HG03139 (cell line): ENCODE data around the gene SYNPO2L.

Experiments used
- ATAC-seq: cut with Tn5 transposase; IDR thresholded peaks from one replicate; pipeline ENCODE4 v1.9.1; 2021; ENCODE audit not compliant: unreplicated experiment

The SYNPO2L gene

DNA sequence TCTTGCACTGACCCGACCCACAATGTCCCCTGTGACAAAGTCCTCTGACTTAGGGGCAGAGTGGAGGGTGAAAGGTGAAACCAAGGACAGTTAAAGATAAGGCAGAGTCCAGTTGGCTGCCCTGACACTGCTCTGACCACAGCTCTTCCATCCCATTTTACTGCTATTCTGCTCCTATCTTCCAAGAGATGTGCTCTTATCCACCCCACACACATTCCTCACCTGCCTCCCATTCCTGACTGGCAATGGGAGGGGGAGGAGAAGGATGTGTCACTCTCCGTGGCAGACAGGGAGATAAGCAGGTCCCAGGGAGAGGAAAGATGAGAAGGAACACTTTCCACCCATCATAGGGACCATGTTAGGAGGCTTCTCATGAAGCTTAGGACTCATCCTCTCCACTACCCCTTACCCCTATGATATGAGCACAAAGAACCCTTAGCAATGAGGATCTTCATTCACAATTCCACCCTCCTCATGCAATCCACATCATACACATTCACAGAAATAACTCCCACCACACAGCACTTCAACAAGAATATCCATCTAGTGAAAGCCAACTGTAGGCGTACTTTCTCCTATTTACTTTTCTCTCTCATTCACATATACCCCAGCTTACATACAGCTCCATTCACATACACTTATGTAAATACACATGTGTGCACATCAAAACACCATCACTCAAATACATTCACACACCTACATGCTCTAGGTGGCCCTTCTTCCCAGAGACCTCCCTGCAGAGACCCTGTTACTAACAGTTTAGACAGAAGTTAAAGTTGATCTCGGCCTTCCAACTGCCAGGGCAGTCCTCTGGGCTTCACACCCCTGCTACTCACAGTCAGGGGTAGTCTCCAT lies 6.6 kb downstream of the SYNPO2L start:
- ATAC-seq, result no peak

DNA sequence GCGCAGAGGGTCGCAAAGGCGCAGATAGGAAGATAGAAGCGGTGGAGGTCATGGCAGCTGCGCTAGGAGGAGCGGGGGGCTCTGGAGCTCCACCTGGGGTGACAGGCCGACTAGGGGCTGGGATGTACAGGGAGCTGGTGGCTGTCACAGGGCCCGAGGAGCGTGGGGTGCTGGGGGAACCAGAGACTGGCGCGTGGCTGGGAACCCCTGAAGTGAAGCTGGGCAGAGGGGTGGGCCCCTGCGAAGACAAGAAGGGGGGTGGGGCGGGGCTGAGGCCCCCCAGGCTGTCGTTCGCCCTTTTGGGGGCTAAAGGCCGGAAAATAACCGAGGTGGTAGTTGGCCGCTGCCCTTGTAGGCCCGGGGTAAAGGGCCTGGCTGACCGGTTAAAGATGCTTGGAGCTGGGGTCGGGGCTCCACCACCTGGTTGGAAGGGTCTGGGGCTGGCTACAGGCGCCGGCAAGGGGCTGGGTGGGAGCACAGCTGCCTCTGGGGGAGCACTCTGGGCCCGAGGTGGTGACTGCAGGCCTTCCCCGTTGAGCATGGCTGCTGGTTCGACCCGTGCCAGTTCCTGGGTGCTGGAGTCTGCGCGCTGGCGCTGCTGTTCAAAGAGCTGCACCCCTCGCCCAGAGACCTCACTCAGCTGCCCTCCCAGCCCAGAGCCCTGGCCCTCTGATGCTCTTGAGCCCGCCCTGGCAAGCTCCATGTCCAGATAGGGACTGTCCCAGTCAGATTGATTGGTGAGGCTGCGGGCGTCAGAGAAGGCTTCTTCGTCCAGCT lies 7.8 kb downstream of the SYNPO2L start:
- ATAC-seq, result no peak

DNA sequence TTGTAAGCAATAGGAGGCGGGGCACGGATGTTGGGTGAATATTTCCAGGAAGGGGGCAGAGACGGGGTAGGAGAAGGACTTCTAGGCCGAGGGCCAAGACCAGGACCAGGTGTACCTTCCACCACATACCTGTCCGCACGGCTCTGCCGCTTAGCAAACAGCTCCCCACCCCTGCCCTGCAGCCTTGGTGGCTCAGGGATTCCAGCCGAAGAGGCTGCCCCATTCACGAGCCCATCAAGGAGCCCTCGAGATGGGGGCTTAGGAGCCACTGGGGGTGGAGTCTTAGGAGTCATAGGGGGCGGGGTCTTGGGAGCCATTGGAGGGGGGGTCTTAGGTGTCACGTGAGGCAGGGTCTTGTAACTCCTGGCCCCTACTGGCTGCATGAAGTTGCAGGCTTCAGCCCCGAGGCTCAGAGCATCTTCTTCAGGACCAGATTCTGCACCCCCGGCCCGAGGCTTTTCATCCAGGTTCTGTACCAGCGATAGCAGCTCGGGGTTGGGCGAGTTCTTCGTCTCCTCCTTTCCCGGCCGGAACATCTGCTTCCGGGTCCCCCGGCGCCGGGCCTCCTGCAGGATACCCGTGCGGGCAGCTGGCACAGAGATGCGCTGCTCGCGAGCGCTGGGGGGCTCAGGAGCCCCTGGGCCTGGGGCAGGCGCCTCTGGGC lies 8.5 kb downstream of the SYNPO2L start:
- no peak for ATAC-seq

DNA sequence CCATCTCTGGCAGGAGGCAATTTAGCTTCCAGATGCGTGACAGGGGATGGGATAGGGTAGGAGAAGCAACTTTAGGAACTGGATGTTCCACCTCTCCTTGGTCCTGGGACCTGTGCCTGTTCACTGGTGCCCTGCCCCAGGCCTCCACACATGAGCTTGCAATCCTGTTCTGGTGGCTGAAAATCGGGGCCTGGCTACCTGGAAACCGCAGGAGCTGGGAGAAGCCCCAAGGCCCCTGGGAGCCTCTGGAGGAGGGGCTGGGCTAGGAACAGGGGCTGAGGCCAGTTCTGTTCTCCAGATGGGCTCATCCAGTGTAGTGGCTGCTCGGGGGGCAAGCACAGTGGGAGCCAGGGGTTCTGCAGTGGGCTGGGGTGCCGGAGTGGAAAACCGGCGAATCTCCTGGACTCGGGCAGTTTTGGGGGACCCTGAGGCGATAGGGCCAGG lies 9.2 kb downstream of the SYNPO2L start:
- ATAC-seq, result no peak

DNA sequence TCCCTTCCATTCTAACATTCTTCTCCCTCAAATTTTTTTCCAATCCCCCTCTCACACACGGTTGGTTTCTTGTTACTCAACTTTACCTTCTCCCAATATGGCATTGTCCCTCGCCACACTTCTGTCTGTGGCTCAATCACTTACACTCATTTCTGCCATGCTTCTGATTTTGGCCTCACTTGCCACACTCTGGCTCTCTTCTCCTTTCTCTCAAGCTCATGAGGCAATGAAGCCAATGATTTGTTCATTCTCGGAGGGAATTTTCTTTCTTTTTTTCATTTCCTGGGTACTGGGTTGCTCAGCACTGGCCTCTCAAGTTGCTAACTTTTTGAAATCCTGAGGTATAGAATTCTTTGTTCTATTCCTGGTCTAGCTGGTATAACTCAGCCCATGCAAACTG lies 10.6 kb downstream of the SYNPO2L start:
- no peak for ATAC-seq

DNA sequence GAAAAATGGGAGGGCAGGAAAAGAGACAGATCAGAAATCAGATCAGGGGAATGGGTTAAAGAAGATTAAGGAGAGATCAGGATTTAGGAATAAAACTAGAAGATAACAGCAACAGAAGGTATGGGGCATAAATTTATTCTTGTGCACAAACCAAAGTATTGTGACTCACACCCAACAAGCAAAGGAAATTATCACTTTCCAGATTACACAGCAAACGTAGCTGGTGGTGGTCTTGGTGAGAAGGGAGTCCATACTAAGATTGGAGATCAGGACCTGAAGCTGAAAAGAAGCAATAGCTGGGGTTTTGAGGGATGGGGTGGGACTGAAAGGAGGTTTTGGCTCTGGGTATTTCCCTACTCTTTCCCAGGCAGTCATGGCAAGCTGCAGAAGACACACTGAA lies 11.1 kb downstream of the SYNPO2L start:
- ATAC-seq, result no peak

DNA sequence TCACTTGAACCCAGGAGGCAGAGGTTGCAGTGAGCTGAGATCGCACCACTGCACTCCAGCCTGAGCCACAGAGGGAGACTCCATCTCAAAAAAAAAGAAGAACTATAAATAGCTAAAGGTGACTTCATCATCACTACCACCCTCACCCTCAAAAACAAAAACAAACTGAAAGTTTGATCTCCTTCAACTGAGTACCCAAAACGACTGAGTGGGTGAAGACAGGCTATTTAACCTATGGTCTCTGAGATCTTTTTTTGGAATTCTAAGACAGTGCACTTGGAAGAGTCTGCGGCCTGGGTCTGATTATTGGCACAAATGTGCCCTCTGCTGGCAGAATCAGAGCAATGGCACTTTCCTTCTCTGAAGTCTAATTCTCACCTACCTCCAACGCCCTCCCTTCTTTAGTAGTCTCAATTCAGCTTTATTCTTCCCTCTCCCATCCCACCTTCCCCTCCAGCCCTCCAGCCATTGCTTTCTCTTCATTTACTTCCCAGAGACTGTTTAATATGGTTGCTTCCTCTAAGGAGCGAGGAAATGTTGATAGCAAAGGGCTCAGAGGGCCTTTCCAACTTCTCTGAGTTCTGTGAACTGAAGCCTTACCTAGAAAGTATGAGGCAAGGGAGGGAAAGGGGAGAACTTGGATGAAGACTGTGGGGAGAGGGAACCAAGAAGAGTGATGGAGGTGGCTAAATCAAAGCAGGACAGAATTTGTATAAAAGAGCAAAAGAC lies 11.7 kb downstream of the SYNPO2L start:
- ATAC-seq, result no peak

DNA sequence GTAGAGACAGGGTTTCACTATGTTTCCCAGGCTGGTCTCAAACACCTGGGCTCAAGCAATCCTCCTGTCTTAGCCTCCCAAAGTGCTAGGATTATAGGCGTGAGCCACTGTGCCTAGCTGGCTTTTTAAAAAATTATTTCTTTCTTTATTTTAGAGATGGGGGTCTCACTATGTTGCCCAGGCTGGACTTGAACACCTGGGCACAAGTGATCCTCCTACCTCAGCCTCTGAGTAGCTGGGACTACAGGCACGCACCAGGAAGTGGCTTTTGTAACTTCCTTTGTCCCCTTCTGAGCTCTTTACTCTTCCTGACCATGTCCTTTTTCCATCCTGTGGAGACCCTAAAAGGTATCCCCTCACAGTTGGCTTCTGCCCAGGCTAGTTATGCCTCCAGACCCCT lies 12.5 kb downstream of the SYNPO2L start:
- ATAC-seq, result no peak

DNA sequence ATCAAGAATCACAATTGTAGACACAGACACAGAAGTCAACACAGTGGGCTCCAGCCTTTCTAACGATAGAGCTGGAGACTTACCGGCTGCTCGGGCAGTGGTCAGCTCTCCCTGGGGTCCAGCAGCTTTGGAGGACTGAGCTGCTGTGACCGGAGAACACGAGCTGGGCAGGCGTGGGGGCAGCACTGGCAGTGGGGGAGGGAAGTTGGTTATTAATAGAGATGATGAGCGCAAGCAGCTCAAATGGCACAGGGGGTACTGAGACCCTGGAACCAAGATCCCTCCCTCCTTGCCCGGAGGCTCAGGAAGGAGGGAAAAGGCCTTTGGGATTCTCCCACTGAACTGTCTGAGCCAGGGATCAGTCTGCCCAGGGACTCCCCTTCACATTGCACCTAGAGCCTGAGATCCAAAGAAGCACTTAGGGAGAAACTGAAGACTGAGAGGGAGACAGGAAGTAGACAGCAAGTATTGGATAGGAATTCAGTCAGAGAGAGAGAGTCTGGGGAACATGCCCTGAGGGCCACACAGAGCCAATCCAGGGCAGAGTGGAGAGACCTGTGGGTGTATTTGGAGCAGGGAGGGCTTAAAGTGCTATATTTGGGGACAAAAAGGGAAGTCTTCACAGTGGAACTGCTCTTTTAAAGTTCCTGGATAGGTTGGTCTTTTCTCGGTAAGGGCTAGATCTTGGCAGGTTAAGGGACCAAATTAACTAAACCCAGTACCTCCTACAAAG lies 14.3 kb downstream of the SYNPO2L start, which contains the start of gene MYOZ1:
Gene MYOZ1, minus strand, starts transcription at position 147 of the 733 bp plus-strand sequence. CDS start 1,457 bp downstream, outside the sequence.
- no peak for ATAC-seq

DNA sequence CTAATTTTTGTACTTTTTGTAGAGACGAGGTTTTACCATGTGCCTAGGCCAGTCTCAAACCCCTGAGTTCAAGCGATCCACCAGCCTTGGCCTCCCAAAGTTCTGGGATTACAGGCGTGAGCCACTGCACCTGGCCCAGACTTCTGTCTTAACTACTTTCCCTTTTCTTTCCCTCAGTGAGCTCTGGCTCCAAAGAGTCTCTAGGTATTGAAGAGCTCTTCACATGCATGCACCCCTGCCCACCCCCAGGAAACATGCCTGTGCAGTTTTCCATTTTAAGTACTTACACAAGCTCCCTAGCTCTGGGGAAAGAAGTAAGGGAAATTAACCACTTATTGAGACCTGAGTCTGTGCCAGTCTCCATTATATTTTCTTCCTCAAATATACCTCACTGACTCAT lies 16.5 kb downstream of the SYNPO2L start:
- no peak for ATAC-seq

DNA sequence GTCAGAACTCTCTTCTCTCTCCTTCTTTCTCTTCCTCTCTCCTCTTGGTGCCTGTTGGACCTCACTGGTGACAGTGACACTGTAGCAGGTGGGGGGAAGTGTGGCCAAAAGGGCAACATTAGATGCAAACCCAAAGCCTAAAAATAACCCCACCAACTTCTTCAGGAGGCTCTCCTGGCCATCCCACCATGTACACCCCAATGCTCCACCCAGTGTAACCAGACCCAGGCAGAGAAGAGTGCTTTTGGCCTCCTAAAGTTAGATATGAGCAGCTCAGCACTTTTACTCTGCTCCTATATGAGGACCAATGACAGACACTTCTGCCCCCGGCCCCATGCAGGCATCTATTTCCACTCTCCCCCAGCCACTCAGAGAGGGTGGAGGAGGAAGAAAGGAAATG lies 20.0 kb downstream of the SYNPO2L start:
- no peak for ATAC-seq

DNA sequence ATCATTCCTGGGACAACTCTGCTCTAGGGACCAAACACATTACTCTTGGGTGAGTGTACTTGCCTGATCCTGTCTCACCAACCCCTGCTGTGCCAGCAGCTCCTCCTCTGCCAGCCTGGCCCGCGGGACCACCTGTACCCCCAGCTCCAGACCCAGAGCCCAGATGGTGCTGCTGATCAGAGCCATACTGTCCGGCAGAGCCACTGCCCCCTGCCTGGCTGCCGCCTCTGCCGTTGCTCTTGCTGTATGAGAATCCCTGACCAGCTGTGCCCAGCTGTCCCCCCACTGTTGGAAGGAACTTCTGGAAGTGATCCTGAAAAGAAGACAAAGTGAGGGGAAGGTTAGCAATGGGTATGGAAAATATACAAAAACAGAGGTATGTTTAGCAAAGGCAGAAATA lies 21.4 kb downstream of the SYNPO2L start:
- ATAC-seq, result no peak

DNA sequence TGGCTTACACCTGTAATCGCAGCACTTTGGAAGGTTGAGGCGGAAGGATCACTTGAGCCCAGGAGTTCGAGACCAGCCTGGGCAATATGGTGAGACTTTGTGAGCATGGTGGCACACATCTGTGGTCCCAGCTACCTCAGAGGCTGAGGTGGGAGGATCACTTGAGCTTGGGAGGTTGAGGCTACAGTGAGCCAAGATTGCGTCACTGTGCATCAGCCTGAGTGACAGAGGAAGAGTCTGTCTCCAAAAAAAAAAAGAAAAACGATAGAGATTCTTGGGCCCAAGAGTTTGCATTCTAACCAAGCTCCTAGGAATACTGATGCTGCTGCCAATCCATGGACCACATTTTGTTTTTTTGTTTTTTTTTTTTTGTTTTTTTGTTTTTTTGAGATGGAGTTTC lies 26.7 kb downstream of the SYNPO2L start:
- no peak for ATAC-seq

DNA sequence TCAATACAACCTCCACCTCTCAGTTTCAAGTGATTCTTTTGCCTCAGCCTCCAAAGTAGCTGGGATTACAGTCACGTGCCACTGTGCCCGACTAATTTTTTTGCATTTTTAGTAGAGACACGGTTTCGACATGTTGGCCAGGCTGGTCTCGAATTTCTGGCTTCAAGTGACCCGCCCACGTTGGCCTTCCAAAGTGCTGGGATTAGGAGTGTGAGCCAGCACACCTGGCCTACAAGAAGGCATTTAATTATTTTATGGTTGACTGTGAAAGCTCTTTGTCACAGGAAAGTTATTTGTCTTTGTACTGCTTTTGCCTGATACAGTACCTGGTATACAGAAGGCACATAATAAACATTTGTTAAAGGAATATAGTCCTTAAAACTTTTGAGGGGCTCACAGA lies 27.4 kb downstream of the SYNPO2L start:
- ATAC-seq, result no peak

DNA sequence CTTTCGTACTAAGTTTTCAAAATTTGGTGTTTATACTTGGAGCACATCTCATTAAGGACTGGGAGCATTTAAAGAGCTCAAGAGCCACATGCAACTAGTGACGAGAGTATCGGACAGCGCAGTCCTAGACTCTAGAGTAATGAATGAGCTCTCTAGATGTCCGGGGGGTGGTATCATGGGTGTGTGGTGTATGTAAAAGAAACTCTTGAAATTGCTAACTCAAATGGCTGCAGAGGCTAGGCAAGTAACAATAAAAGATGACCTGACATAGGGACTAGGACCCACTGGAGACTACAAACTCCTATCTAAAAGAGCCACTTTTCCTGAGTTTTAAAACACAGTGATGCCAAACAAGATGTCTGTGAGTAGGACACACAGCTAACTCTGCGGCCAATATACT lies 28.5 kb downstream of the SYNPO2L start:
- no peak for ATAC-seq

DNA sequence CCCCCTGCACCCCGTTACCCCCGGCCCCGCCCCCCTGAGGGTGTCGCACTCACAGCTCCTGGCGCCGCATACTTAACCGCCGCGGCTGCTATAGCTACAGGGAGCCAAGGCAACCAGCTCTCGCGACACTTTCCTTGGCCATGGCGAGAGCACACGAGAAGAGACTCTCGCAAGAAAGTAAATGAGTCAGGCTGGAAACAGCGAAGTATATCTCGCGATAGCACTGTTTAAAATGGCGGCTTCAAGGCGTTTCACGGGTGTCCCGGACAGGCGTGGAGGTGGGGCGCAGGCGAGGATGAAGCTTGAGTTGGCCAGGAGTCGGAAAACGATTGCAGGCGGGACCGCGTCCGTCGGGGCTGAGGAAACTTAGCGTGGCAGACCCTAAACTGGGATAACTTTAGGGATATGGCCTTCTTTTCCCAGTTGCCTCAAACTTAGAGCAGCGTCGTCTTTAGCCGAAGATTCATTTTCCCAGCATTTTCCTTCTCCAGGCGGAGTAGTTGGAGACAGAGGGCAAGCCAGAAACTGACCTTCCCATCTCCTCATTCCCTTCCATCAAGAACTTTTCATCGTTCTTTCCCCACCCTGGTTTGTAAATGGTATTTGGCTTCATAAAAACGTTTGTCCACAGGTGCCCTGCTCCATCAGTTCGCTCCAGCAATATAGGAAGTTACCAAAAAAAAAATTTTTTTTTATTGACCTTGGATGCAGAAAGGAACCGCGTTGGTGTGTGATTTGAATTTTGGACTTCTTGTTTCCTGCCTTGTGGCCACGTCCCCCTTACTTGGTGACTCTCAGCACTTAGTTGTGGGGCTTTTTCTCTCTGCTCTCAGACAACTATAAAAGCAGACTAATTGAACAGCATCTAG lies 29.7 kb downstream of the SYNPO2L start:
- ATAC-seq, result peak; percentile 97

DNA sequence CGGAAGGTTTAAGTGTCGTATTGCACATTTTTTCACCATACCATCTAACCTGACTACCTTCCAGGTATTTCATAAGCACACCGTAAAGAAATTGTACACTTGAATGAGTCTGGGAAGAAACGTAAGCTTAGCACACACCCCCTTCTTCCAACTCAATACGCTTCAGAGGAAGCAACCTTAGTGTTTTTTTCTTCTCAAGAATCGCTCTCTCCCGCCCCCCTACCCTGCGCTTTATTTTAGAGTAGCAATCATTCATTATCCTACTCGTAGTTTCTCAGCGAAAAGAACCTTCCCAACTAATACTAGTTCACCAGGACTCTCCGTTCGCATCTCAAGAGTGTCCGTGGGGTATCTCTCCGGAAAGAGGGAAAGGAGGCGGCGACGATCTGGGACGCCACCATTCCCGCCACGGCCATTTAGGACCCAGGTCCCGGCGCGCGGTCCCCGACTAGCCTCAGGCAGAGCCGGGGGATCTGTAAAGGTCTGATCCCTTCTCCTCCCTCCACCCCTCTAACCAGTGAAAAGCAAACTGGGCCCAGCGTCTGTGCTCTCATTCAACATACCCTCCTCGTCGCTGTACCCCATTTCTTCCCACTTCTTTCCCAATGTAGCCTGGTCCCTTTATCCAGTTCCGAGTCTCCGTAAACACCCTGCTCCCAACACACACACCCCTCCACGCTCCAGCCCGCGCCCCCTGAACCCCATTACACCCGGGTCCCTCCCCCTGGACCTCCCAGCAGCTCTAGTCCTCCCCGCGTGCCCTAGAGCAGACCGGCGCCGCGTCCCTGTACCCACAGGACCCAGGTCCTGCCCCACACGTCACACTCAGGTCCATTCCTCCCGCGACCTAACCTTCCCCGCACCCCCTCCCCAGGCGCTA lies 30.6 kb downstream of the SYNPO2L start:
- ATAC-seq, result peak; percentile 34

DNA sequence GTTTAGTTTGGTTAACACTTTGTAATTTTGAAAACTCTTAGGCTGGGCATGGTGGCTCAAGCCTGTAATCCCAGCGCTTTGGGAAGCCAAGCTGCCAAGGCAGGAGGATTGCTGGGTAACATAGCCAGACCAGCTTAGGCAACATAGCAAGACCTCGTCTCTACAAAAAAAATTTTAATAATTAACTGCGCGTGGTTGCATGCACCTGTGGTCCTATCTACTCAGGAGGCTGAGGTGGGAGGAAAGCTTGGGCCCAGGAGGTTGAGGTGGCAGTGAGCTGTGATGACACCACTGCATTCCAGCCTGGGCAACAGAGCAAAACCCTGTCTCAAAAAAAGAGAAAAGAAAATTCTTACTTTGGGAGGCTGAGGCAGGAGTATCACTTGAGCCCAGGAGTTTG lies 32.8 kb downstream of the SYNPO2L start:
- no peak for ATAC-seq
